IMR-90 (cell line): Measurements from ENCODE around the gene NKD1. TPM values are rescaled to one million over a fixed set of nuclear protein-coding genes. Genes with fewer than 3 reads are reported as not detected.

ENCODE experiments used
- ATAC-seq: fragments of 200-7000 bp; cut with Tn5 transposase; 2 replicates; pipeline ENCODE4 v1.9.1; 2020; ENCODE audit warnings: low read depth, mild to moderate bottlenecking, moderate library complexity
- BruUV-seq: library from RNA; stranded (reverse); fragments of 400-500 nt; replicated peaks from 2 replicates; lab custom pipeline; 2021; lab: Mats Ljungman, UMichigan
- CTCF ChIA-PET: fragments of 300-600 bp; formaldehyde crosslinking; extraction: SDS; loops from one replicate; lab custom pipeline; 2021; ENCODE audit warnings: antibody characterized with exemption; lab: Yijun Ruan, JAX
- POLR2A ChIA-PET: fragments of 300-600 bp; sonication (Branson Sonifier 250); formaldehyde crosslinking; loops from one replicate; lab custom pipeline; 2022; ENCODE audit warnings: antibody characterized with exemption; ENCODE audit not compliant: unreplicated experiment; lab: Charles Lee
- DNase-seq: peaks from one replicate; pipeline ENCODE4 v3.0.0; 2013
- H2AFZ ChIP-seq: replicated peaks from 2 replicates; pipeline ENCODE3; 2013; ENCODE audit warnings: low read length, mild to moderate bottlenecking; ENCODE audit not compliant: poor library complexity
- H2AK5ac ChIP-seq: 2 replicates; pipeline ENCODE4 v1.6.1; 2013; ENCODE audit warnings: low read depth, low read length, inconsistent platforms
- H2AK9ac ChIP-seq: replicated peaks from 2 replicates; pipeline ENCODE3; 2013; ENCODE audit warnings: mild to moderate bottlenecking, low read depth, low read length, moderate library complexity; ENCODE audit not compliant: poor library complexity
- H2BK120ac ChIP-seq: 2 replicates; pipeline ENCODE4 v1.6.1; 2013; ENCODE audit warnings: low read depth, low read length, inconsistent platforms
- H2BK15ac ChIP-seq: 3 replicates; pipeline ENCODE4 v1.6.1; 2013; ENCODE audit warnings: low read depth, low read length, inconsistent platforms
- H2BK20ac ChIP-seq: 2 replicates; pipeline ENCODE4 v1.6.1; 2013; ENCODE audit warnings: low read depth, mild to moderate bottlenecking, inconsistent platforms, low read length, moderate library complexity
- H2BK5ac ChIP-seq: 2 replicates; pipeline ENCODE4 v1.6.1; 2013; ENCODE audit warnings: mild to moderate bottlenecking, low read depth, low read length, inconsistent platforms; ENCODE audit not compliant: poor library complexity, severe bottlenecking
- H3K14ac ChIP-seq: replicated peaks from 2 replicates; pipeline ENCODE4 v1.6.1; 2013; ENCODE audit warnings: low read depth, low read length, inconsistent platforms
- H3K18ac ChIP-seq: 2 replicates; pipeline ENCODE4 v1.6.1; 2013; ENCODE audit warnings: low read depth, low read length, control low read depth
- H3K23ac ChIP-seq: 2 replicates; pipeline ENCODE4 v1.6.1; 2013; ENCODE audit warnings: low read depth, low read length, inconsistent platforms
- H3K27ac ChIP-seq: 2 replicates; pipeline ENCODE4 v1.5.1; 2013; ENCODE audit warnings: mild to moderate bottlenecking, control low read depth, low read length; ENCODE audit not compliant: insufficient read depth
- H3K27me3 ChIP-seq: 2 replicates; pipeline ENCODE4 v1.6.1; 2013; ENCODE audit warnings: low read length; ENCODE audit not compliant: control insufficient read depth, insufficient read depth
- H3K36me3 ChIP-seq: 2 replicates; pipeline ENCODE4 v1.6.1; 2013; ENCODE audit warnings: low read length, mixed read lengths; ENCODE audit not compliant: control insufficient read depth, insufficient read depth
- H3K4ac ChIP-seq: 2 replicates; pipeline ENCODE4 v1.6.1; 2013; ENCODE audit warnings: low read depth, low read length, inconsistent platforms
- H3K4me1 ChIP-seq: 2 replicates; pipeline ENCODE4 v1.6.1; 2013; ENCODE audit warnings: low read length, mixed read lengths; ENCODE audit not compliant: control insufficient read depth, insufficient read depth
- H3K4me2 ChIP-seq: 2 replicates; pipeline ENCODE4 v1.6.1; 2013; ENCODE audit warnings: low read depth, mild to moderate bottlenecking, control low read depth, low read length, moderate library complexity
- H3K4me3 ChIP-seq: 2 replicates; pipeline ENCODE4 v1.5.1; 2013; ENCODE audit warnings: low read depth, mild to moderate bottlenecking, control low read depth, low read length, moderate library complexity; ENCODE audit not compliant: insufficient read depth
- H3K56ac ChIP-seq: 2 replicates; pipeline ENCODE4 v1.6.1; 2013; ENCODE audit warnings: low read length, inconsistent platforms; ENCODE audit not compliant: insufficient read depth; ENCODE audit errors: extremely low read depth
- H3K79me1 ChIP-seq, 2 experiments: 2 replicates each; pipeline ENCODE4 v1.6.1; 2013; ENCODE audit warnings: low read length in 2 of 2, inconsistent platforms in 1 of 2, low read depth in 1 of 2
- H3K9ac ChIP-seq: 2 replicates; pipeline ENCODE4 v1.6.1; 2013; ENCODE audit warnings: low read depth, low read length, control low read depth
- H3K9me1 ChIP-seq: 2 replicates; pipeline ENCODE4 v1.6.1; 2013; ENCODE audit warnings: low read length, inconsistent platforms; ENCODE audit not compliant: insufficient read depth
- H3K9me3 ChIP-seq: 2 replicates; pipeline ENCODE4 v1.6.1; 2013; ENCODE audit warnings: low read length; ENCODE audit not compliant: control insufficient read depth, insufficient read depth
- H4K20me1 ChIP-seq: 2 replicates; pipeline ENCODE4 v1.6.1; 2013; ENCODE audit warnings: low read length, inconsistent platforms; ENCODE audit not compliant: insufficient read depth
- H4K5ac ChIP-seq: 2 replicates; pipeline ENCODE4 v1.6.1; 2013; ENCODE audit warnings: mild to moderate bottlenecking, low read depth, low read length, control low read depth
- H4K8ac ChIP-seq, 2 experiments: 2 replicates each; pipeline ENCODE4 v1.6.1; 2013; ENCODE audit warnings: low read depth in 2 of 2, low read length in 2 of 2, control low read depth in 1 of 2, inconsistent platforms in 1 of 2
- H4K91ac ChIP-seq: 2 replicates; pipeline ENCODE4 v1.6.1; 2013; ENCODE audit warnings: low read depth, low read length, inconsistent platforms; ENCODE audit not compliant: insufficient read depth
- FOS ChIP-seq: fragments of 150-350 bp; IDR thresholded peaks from 2 replicates; pipeline ENCODE4 v1.6.1; 2016; ENCODE audit warnings: low read depth, low read length
- MAFK ChIP-seq: IDR thresholded peaks from 2 replicates; pipeline ENCODE4 v1.6.1; 2012; ENCODE audit warnings: low read depth, low read length, improper control_type of control experiment
- MXI1 ChIP-seq: IDR thresholded peaks from 2 replicates; pipeline ENCODE4 v1.6.1; 2012; ENCODE audit warnings: low read depth, mild to moderate bottlenecking, low read length, moderate library complexity, borderline replicate concordance
- WGBS, 2 experiments: methylation state at CpG; one replicate each; pipeline versions ENCODE4 v1.1.5 to v1.1.7; 2013; ENCODE audit warnings: missing lambda C conversion rate in 2 of 2; ENCODE audit not compliant: insufficient read length in 1 of 2; ENCODE audit errors: extremely low coverage in 2 of 2; 5-methylcytosine and 5-hydroxymethylcytosine counted together
- dilution Hi-C: fragments of 300-500 bp; cut with HindIII; formaldehyde crosslinking; loops from one replicate; pipeline ENCODE4 v1.14.3; 2018; ENCODE audit warnings: low sequenced_read_pairs; ENCODE audit not compliant: unreplicated experiment
- in situ Hi-C: fragments of 300-500 bp; cut with MboI; formaldehyde crosslinking; loops from 3 replicates; pipeline ENCODE4 v1.14.3; 2019; ENCODE audit warnings: low sequenced_read_pairs, inconsistent platforms, mixed read lengths
- intact Hi-C: fragments of 100-400 bp; cut with micrococcal nuclease; formaldehyde crosslinking; loops from 2 replicates; pipeline ENCODE4 v1.10.0; 2022
- polyA plus RNA-seq, 3 experiments: library from polyadenylated mRNA; depleted of rRNA; stranded (reverse); fragments of >200 nt; gene quantifications; 2 replicates each; pipeline ENCODE4 v1.2.3, GENCODE V29; 2012; ENCODE audit warnings: low replicate concordance in 1 of 3
- total RNA-seq: library from RNA; depleted of rRNA; stranded (reverse); fragments of >200 nt; gene quantifications from 2 replicates; pipeline ENCODE4 v1.2.3, GENCODE V29; 2012
- TF ChIP-seq, protein P1 (sequence below): fragments of 150-350 bp; IDR thresholded peaks from 2 replicates; pipeline ENCODE4 v1.6.1; 2016; ENCODE audit warnings: low read depth, mild to moderate bottlenecking, low read length, moderate library complexity, borderline replicate concordance

The NKD1 gene
- total and polyA plus RNA-seq, 2 of the 4 experiments (the other 2 are of a cell fraction): not detected

DNA sequence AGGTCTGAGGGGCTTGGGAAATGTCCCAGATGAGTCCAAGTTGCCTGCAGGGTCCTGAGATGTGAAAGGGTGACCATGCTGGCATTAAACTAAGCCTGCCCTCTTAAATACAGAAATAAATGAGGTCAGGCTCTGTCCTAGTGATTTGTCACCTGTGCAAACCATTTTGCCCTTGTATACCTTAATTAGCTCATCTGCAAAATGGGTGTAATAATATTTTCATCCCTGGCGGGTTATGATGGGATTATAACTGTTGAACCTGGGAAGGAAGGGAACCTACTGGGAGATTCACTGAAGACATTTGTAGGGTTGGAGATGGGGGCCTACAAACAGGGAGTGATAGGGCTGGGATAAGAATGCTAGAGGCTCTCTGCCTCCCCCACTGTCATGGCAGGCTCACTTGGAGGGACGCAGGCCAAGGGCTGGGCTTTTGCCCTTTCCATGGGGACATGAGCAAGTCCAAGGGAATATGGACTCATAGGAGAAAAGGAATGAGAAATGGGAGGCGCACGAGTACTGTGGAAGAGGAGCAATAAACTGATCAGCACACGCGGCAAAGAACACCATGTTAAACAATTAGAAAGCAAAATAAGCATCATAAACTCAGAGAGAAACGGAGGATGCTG is 4.4 kb downstream of the NKD1 start:
- Histone ChIP-seq H3K18ac (no peak overlapping the region), H3K14ac (no peak overlapping the region), H2BK15ac (no peak overlapping the region), H3K56ac (no peak overlapping the region), H3K9ac (no peak overlapping the region), H2AK9ac (no peak overlapping the region), H3K4me2 (no peak overlapping the region), H4K5ac (no peak overlapping the region), H3K4me1 (peaks cover 2% of the 10 kb centered on the region; the same call in 1 of the 2 replicates), H3K27ac (no peak overlapping the region), H3K36me3 (no peaks in the 10 kb centered on the region), H2BK20ac (no peak overlapping the region), H3K4me3 (no peak overlapping the region), H3K79me1 (no peaks in the 10 kb centered on the region), H3K9me3 (peaks cover 2% of the 10 kb centered on the region; the same call in 1 of the 2 replicates), H2AFZ (no peak overlapping the region), H4K20me1 (no peaks in the 10 kb centered on the region), H2AK5ac (no peak overlapping the region), H3K4ac (no peak overlapping the region), H2BK5ac (no peak overlapping the region), H4K8ac (no peak overlapping the region), H3K23ac (no peak overlapping the region), H2BK120ac (no peak overlapping the region), H4K91ac (no peak overlapping the region), H3K9me1 (no peaks in the 10 kb centered on the region), H3K27me3 (peaks cover 47% of the 10 kb centered on the region)
- WGBS, 2 experiments: 57% methylated on average over 1 of the region's 7 CpGs; no CpG with 5 or more reads in 1 of the 2 experiments
- CTCF ChIA-PET: no interaction called here
- in situ Hi-C loops (no loop called here), intact Hi-C loops (no loop called here), dilution Hi-C loops (no loop called here)
- ATAC-seq: no peak
- no TSS peak for BruUV-seq
- POLR2A ChIA-PET: no interaction called here
- no peak for DNase-seq
- TF ChIP-seq FOS: no peak
- TF ChIP-seq, protein P1, sequence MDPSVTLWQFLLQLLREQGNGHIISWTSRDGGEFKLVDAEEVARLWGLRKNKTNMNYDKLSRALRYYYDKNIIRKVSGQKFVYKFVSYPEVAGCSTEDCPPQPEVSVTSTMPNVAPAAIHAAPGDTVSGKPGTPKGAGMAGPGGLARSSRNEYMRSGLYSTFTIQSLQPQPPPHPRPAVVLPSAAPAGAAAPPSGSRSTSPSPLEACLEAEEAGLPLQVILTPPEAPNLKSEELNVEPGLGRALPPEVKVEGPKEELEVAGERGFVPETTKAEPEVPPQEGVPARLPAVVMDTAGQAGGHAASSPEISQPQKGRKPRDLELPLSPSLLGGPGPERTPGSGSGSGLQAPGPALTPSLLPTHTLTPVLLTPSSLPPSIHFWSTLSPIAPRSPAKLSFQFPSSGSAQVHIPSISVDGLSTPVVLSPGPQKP: no peak
- no peak for TF ChIP-seq MAFK
- no peak for TF ChIP-seq MXI1
